Gastroesophageal sphincter (tissue), 3 donors: ENCODE data around the gene SAE1.

ENCODE experiments used
- CTCF ChIP-seq, 4 experiments: fragments of 200-600 bp in 2 of 4; fragments of 450-650 bp in 2 of 4; sonication (generic) in 1 of 4; IDR thresholded peaks; one replicate each; pipeline ENCODE4 v1.5.1; 2017 to 2019; ENCODE audit warnings: antibody characterized with exemption in 4 of 4, mild to moderate bottlenecking in 2 of 4, moderate library complexity in 2 of 4
- EP300 ChIP-seq: sonication (generic); formaldehyde crosslinking; IDR thresholded peaks from one replicate; pipeline ENCODE4 v1.6.1; 2017; ENCODE audit warnings: antibody characterized with exemption, mild to moderate bottlenecking
- POLR2A ChIP-seq, 2 donors: fragments of 450-650 bp; IDR thresholded peaks; one replicate each; pipeline ENCODE4 v1.6.1; 2017; ENCODE audit warnings: antibody characterized with exemption in 2 of 2, mild to moderate bottlenecking in 2 of 2, moderate library complexity in 1 of 2
- POLR2AphosphoS5 ChIP-seq: sonication (generic); formaldehyde crosslinking; IDR thresholded peaks from one replicate; pipeline ENCODE4 v1.6.1; 2017; ENCODE audit warnings: antibody characterized with exemption

GRCh38 chr19:47172666-47173455 lies 42.2 kb downstream of the SAE1 start:
- TF ChIP-seq POLR2A (IDR thresholded peaks at IDR 0.05), result no peak
- no peak for TF ChIP-seq CTCF (IDR thresholded peaks at IDR 0.05)
- no peak for TF ChIP-seq POLR2AphosphoS5
- no peak for TF ChIP-seq EP300
